Left ventricle myocardium inferior (tissue), 1 donor: ENCODE results near the gene ACTA2. TPM values are rescaled to one million over a fixed set of nuclear protein-coding genes. Genes with fewer than 3 reads are reported as not detected.
A peak's percentile ranks its signal among the peaks of the same experiment; 100 is the strongest.

Source experiments
- DNase-seq: peaks from one replicate; pipeline ENCODE4 v3.0.0-alpha.2; 2020
- H3K27ac ChIP-seq: fragments of 200-600 bp; replicated peaks from 2 replicates; pipeline ENCODE4 v1.8.0; 2021
- H3K27me3 ChIP-seq: fragments of 200-600 bp; 2 replicates; pipeline ENCODE4 v1.8.0; 2021; ENCODE audit warnings: low read depth
- H3K36me3 ChIP-seq: fragments of 200-600 bp; 2 replicates; pipeline ENCODE4 v1.8.0; 2021
- H3K4me1 ChIP-seq: fragments of 200-600 bp; 2 replicates; pipeline ENCODE4 v1.8.0; 2021
- H3K4me3 ChIP-seq: fragments of 200-600 bp; 2 replicates; pipeline ENCODE4 v1.8.0; 2021; ENCODE audit warnings: mild to moderate bottlenecking, moderate library complexity
- H3K9me3 ChIP-seq: fragments of 200-600 bp; replicated peaks from 2 replicates; pipeline ENCODE4 v1.8.0; 2021
- CTCF ChIP-seq: fragments of 200-600 bp; IDR thresholded peaks from 2 replicates; pipeline ENCODE4 v1.8.0; 2021; ENCODE audit warnings: antibody characterized with exemption, mild to moderate bottlenecking, borderline replicate concordance
- intact Hi-C: fragments of 100-400 bp; cut with micrococcal nuclease; formaldehyde crosslinking; loops from one replicate; pipeline ENCODE4 v1.11.0; 2022
- total RNA-seq: library from RNA; stranded (reverse); fragmentation: NEBNext Ultra II Directional; extraction: Animal tissue kit (Norgen Biotek cat#: 25700); gene quantifications from one replicate; pipeline ENCODE4 v1.2.1, GENCODE V29; 2021
- donor health status: DM: no; HTN: yes; CAD: no; lungs with severe emphysema.

ACTA2 gene
- total RNA-seq, 1 donor from 2014 or later: 89.4 TPM

DNA sequence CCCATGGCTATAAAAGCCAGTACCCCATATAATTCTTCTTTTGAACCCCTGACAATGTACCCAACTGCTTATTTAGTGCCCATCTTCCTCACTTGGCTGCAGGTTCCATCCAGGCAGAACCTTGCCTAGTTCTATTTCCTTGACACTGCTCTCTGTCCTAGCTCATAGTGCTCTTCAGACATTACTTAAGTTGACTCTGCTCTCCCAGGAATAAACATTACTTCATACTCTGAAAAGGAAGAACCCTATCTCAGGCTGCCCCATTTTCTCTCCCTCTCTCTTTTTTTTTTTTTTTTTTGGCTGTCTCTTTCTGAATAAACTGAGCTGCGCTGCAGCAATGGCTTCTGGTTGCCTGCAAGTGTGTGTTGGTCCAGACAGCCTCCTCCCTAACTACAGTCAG lies 21.0 kb downstream of the ACTA2 start:
- Histone ChIP-seq H3K36me3 (no peaks in the 10 kb centered on the region), H3K4me3 (no peak overlapping the region), H3K9me3 (no peaks in the 10 kb centered on the region), H3K27ac (peak overlapping the region; percentile 45), H3K4me1 (peaks cover 50% of the 10 kb centered on the region), H3K27me3 (no peaks in the 10 kb centered on the region)
- intact Hi-C loops: no loop called here
- DNase-seq: no peak
- TF ChIP-seq CTCF: no peak

- peak overlapping the region; percentile 83 for H3K27ac ChIP-seq
- intact Hi-C loops: no loop called here
- H3K36me3 ChIP-seq: no peaks in the 10 kb centered on the region
Observed at GRCh38 chr10:88928254-88928653, 24.3 kb downstream of the ACTA2 start.

GRCh38 chr10:88927416-88927690 lies 25.2 kb downstream of the ACTA2 start:
- Histone ChIP-seq H3K36me3 (no peaks in the 10 kb centered on the region), H3K4me1 (peaks cover 49% of the 10 kb centered on the region), H3K9me3 (no peaks in the 10 kb centered on the region), H3K4me3 (no peak overlapping the region), H3K27ac (peak overlapping the region; percentile 83), H3K27me3 (no peaks in the 10 kb centered on the region)
- no peak for DNase-seq
- TF ChIP-seq CTCF: no peak
- intact Hi-C loops: no loop called here

More at GRCh38 chr10:88928254-88928653, 24.3 kb downstream of the ACTA2 start:
- Histone ChIP-seq H3K4me1 (peaks cover 52% of the 10 kb centered on the region), H3K4me3 (no peak overlapping the region), H3K9me3 (no peaks in the 10 kb centered on the region), H3K27me3 (no peaks in the 10 kb centered on the region)
- no peak for DNase-seq
- no peak for TF ChIP-seq CTCF

DNA sequence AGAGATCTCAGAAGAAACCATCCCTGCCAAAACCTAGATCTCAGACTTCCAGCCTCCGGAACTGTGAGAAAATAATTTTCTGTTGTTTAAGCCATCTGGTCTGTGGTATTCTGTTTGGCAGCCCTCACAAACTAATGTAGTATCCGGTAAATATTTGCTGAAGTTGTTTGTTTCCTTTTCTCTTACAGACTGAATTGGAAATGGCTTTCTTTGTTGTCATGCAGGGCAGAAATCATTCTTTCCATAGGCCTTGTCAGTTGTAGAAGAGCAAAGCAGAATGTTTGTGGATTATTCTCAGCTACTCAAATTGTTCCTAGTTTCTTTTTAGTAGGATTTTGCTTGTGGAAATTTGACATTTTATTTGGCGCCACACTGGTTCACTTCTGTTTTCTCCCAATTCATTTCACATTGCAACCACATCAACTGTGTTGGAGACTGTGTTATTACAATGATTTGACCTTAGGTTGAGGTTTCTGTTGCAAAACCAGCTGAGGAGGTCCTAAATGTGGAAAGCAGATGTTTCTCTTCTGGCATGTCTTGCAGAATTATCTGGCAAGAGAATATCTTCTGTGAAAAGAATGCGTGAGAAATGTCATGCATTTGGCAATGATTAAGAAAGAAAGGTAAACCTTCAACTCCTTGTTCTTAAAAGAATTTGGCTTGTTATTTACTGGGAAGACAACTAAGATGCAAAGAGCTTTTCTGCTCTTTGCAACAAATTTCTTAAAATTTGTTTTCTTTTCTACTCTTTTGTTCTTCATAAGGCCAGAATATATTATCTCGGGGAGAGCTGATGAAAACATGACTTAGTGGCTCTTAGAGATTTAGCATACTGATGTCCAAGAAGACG lies 25.8 kb downstream of the ACTA2 start:
- intact Hi-C loops: no loop called here
- DNase-seq: no peak
- Histone ChIP-seq H3K27ac (peak overlapping the region; percentile 83), H3K27me3 (no peaks in the 10 kb centered on the region), H3K36me3 (no peaks in the 10 kb centered on the region), H3K4me1 (peaks cover 45% of the 10 kb centered on the region), H3K4me3 (peak overlapping the region; percentile 34), H3K9me3 (no peaks in the 10 kb centered on the region)
- TF ChIP-seq CTCF: no peak

- Histone ChIP-seq H3K4me1 (peaks cover 44% of the 10 kb centered on the region), H3K27me3 (no peaks in the 10 kb centered on the region), H3K9me3 (no peaks in the 10 kb centered on the region), H3K4me3 (no peak overlapping the region), H3K36me3 (no peaks in the 10 kb centered on the region), H3K27ac (no peak overlapping the region)
- intact Hi-C loops: no loop called here
- no peak for DNase-seq
- TF ChIP-seq CTCF: no peak
Observed at GRCh38 chr10:88923520-88923919, 29.1 kb downstream of the ACTA2 start.
